ENCODE results near the gene BNIP2.

BNIP2 gene

DNA sequence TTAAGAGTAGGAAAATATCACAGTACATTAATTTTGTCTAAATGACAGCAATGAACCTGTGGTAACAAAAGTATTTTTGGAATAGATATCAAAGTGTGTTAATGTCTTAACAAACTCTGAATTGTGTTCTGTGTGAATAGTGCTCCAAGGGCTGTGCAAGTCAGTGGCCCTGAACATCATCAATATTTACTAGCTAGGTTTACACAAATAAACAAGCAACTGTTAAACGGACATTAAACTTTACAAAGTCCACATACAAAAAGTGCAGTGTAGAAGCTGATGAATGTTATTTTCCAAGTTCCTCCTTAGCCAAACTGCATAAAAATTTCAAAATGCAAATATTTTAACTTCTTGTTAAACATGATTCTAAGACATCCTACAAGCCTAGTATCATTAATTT, 29.8 kb downstream of the BNIP2 start:
- intact Hi-C loops (cut with DNase I; ENCODE audit: low total_unique reads), result no loop called here
- H3K9me3 ChIP-seq, result no peaks in the 10 kb centered on the region
- no peaks in the 10 kb centered on the region for H3K27me3 ChIP-seq
- no peak overlapping the region for H3K4me3 ChIP-seq
- TF ChIP-seq, protein P1, sequence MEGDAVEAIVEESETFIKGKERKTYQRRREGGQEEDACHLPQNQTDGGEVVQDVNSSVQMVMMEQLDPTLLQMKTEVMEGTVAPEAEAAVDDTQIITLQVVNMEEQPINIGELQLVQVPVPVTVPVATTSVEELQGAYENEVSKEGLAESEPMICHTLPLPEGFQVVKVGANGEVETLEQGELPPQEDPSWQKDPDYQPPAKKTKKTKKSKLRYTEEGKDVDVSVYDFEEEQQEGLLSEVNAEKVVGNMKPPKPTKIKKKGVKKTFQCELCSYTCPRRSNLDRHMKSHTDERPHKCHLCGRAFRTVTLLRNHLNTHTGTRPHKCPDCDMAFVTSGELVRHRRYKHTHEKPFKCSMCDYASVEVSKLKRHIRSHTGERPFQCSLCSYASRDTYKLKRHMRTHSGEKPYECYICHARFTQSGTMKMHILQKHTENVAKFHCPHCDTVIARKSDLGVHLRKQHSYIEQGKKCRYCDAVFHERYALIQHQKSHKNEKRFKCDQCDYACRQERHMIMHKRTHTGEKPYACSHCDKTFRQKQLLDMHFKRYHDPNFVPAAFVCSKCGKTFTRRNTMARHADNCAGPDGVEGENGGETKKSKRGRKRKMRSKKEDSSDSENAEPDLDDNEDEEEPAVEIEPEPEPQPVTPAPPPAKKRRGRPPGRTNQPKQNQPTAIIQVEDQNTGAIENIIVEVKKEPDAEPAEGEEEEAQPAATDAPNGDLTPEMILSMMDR (IDR thresholded peaks at IDR 0.05), result no peak
- DNase-seq, result no peak
- peaks cover 12 to 44% (median 22%) of the 10 kb centered on the region in 3 donors for H3K36me3 ChIP-seq
- peaks cover 0 to 26% (median 15%) of the 10 kb centered on the region in 4 donors for H3K4me1 ChIP-seq
- H3K27ac ChIP-seq, result no peak overlapping the region

DNA sequence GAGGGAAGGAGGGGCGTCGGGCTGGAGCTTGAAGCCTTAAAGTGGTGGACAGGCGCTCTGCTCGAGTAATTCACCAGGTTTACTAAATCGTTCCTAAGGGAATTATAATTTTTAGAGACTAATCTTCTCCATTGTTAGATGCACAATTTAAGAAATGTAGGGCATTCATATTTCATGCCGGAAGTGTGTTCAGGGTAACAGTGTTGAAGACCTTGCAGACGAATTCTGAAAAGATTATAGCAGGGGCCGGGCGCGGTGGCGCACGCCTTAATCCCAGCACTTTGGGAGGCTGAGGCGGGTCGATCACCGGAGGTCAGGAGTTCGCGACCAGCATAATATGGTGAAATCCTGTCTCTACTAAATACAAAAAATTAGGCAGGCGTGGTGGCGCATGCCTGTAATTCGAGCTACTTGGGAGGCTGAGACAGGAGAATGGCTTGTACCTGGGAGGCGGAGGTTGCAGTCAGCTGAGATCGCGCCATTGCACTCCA, 31.4 kb downstream of the BNIP2 start:
- Histone ChIP-seq H3K4me1 (peaks cover 0 to 26% (median 15%) of the 10 kb centered on the region in 4 donors), H3K27ac (peak overlapping the region; percentile 83 to 86), H3K27me3 (no peaks in the 10 kb centered on the region), H3K4me3 (peak overlapping the region; percentile 92 to 97), H3K36me3 (peaks cover 8 to 28% (median 13%) of the 10 kb centered on the region in 3 donors), H3K9me3 (no peaks in the 10 kb centered on the region)
- TF ChIP-seq, protein P1 (IDR thresholded peaks at IDR 0.05), result no peak
- intact Hi-C loops (cut with DNase I; ENCODE audit: low total_unique reads), result no loop called here
- DNase-seq, result no peak

DNA sequence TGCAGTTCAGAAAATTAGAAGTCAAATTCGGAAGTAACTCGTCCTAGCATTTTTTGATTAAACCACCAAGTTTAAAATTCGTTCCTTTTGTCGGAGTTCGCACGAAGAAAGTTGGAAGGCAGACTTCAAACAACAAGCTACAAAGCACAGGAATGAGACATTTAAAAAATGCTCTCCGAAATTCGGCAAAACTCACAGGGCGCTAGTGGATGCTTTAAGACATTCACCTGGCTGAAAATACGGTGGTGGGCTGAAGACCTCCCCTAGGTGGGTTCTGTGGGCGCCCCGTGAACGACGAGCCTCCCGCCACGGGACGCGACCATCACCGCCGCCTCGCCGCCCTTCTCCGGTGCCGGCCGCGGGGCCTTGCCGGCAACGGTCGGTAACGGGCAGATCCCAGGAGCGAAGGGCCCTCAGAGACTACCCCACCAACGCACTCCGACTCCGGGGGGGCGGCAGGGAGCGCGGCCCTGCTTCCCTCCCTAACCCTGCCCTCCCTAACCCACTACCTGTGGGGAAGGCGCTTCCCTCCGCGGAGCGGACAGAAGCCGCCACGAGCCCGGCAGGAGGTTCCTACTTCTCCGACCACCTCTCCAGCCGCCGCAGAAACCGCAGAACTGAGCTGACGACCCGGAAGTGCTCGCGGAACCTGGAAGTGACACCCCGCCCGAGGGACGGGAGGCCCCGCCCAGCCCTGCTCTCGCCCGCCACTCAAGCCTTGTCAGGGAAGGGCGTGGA, 32.1 kb downstream of the BNIP2 start, which contains the start of gene GTF2A2:
TSS of gene GTF2A2 (minus strand) at position 619 of the 738 bp plus-strand sequence. CDS start 5,238 bp downstream, outside the sequence.
- peak within 1 kb of the TSS; percentile 83 to 86 for H3K27ac ChIP-seq
- H3K9me3 ChIP-seq, result no peaks in the 10 kb centered on the region
- H3K4me3 ChIP-seq, result peak within 1 kb of the TSS; percentile 92 to 97
- H3K4me1 ChIP-seq, result peaks cover 0 to 26% (median 15%) of the 10 kb centered on the region in 4 donors
- H3K36me3 ChIP-seq, result peaks cover 4 to 23% (median 20%) of the 10 kb centered on the region in 3 donors
- intact Hi-C loops (cut with DNase I; ENCODE audit: low total_unique reads), result no loop called here
- peak; percentile 94 to 97 for DNase-seq
- no peaks in the 10 kb centered on the region for H3K27me3 ChIP-seq
- TF ChIP-seq, protein P1 (IDR thresholded peaks at IDR 0.05), result no peak

DNA sequence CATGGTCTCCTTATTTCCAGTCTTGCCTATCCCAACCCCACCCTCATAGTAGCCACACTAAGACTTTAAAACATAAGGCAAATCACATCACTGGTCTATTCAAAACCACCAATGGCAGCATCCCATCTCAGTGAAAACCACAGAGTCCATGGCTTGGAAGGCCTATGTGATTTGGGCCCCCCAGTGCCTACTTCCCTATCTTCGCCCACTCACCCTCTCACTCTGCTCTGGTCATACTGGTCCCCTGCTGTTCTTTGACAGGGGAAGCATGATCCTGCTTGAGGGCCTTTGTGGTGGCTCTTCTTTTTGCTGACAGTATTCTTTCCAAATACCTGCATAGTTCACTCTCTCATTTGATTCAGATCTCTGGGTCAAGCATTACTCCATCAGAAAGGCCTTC, 35.1 kb downstream of the BNIP2 start:
- intact Hi-C loops (cut with DNase I; ENCODE audit: low total_unique reads), result no loop called here
- no peaks in the 10 kb centered on the region for H3K9me3 ChIP-seq
- DNase-seq, result no peak
- no peaks in the 10 kb centered on the region for H3K27me3 ChIP-seq
- no peak overlapping the region for H3K4me3 ChIP-seq
- H3K36me3 ChIP-seq, result peaks cover 17 to 44% (median 19%) of the 10 kb centered on the region in 3 donors
- H3K4me1 ChIP-seq, result peaks cover 0 to 26% (median 15%) of the 10 kb centered on the region in 4 donors
- no peak overlapping the region for H3K27ac ChIP-seq
- TF ChIP-seq, protein P1 (IDR thresholded peaks at IDR 0.05), result no peak

DNA sequence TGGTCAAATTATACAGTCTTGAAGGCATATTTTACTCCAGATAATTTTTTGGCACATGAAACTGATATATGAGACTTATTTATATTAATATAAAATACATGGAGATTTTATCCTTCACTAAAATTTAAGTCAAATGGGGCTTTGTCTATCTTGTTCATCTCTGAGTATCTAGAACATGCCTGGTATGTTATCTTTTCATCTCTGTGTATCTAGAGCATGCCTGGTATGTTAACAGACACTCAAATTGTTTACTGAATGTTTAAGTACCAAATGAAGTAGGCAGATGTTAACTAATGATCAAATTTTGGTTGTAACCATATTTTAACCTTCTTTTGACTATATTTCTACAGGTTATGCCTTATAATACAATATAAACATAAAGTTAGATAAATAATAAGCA, 39.5 kb downstream of the BNIP2 start:
- TF ChIP-seq, protein P1 (IDR thresholded peaks at IDR 0.05), result no peak
- H3K4me1 ChIP-seq, result peaks cover 0 to 2% (median 0%) of the 10 kb centered on the region in 4 donors
- no peak overlapping the region for H3K4me3 ChIP-seq
- H3K36me3 ChIP-seq, result peaks cover 31 to 66% (median 42%) of the 10 kb centered on the region in 3 donors
- H3K9me3 ChIP-seq, result no peaks in the 10 kb centered on the region
- DNase-seq, result no peak
- H3K27me3 ChIP-seq, result no peaks in the 10 kb centered on the region
- no peak overlapping the region for H3K27ac ChIP-seq
- intact Hi-C loops (cut with DNase I; ENCODE audit: low total_unique reads), result no loop called here

All from tibial artery (tissue), 4 donors.